ENCODE results near the gene VWA3B. TPM values are rescaled to one million over a fixed set of nuclear protein-coding genes. Genes with fewer than 3 reads are reported as not detected.
"Not testable (repeated sequence)": the region's sequence is repeated elsewhere in the genome, so short reads cannot be mapped to it uniquely, and the experiment has no call there.

VWA3B gene
- total RNA-seq, 1 donor from 2014 or later = not detected

GRCh38 chr2:98315957-98316356 is 229.0 kb downstream of the VWA3B start:
- Histone ChIP-seq H3K36me3 (ENCODE audit: control insufficient read depth, insufficient read depth, low read length) (no peaks in the 10 kb centered on the region), H3K4me3 (ENCODE audit: low read depth, low read length) (no peak overlapping the region), H3K27me3 (ENCODE audit: control insufficient read depth, insufficient read depth, low read length) (no peaks in the 10 kb centered on the region)
- TF ChIP-seq CTCF (IDR thresholded peaks at IDR 0.05; ENCODE audit: insufficient read depth, low read length, poor library complexity, severe bottlenecking) = no peak
- no peak for DNase-seq (ENCODE audit: low read depth)

GRCh38 chr2:98317214-98317613 is 230.2 kb downstream of the VWA3B start:
- TF ChIP-seq CTCF (IDR thresholded peaks at IDR 0.05; ENCODE audit: insufficient read depth, low read length, poor library complexity, severe bottlenecking) = no peak
- no peaks in the 10 kb centered on the region for H3K27me3 ChIP-seq (ENCODE audit: control insufficient read depth, insufficient read depth, low read length)
- no peaks in the 10 kb centered on the region for H3K36me3 ChIP-seq (ENCODE audit: control insufficient read depth, insufficient read depth, low read length)
- H3K4me3 ChIP-seq (ENCODE audit: low read depth, low read length) = no peak overlapping the region
- DNase-seq (ENCODE audit: low read depth) = no peak

DNA sequence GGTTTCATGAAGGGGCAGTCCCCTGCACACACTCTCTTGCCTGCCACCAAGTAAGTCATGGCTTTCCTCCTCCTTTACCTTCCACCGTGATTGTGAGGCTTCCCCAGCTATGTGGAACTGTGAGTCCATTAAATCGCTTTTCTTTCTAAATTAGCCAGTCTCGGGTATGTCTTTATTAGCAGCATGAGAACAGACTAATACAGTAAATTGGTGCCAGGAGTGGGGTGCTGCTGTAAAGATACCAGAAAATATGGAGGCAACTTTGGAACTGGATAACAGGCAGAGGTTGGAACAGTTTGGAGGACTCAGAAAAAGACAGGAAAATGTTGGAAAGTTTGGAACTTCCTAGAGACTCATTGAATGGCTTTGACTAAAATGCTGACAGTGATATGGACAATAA is 233.2 kb downstream of the VWA3B start:
- H3K36me3 ChIP-seq (ENCODE audit: control insufficient read depth, insufficient read depth, low read length) = not testable (repeated sequence)

DNA sequence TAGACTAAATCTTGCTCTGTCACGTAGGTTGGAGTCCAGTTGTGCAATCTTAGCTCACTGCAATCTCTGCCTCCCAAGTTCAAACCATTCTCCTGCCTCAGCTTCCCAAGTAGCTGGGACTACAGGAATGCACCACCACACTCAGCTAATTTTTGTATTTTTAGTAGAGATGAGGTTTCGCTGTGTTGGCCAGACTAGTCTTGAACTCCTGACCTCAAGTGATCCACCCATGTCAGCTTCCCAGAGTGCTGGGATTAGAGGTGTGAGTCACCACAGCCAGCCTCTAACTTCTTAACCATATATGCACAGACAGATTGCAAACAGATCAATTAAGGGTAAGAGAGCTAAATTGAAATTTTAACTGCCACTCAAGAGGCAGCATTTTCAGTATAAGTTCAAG is 237.2 kb downstream of the VWA3B start:
- Histone ChIP-seq H3K4me3 (ENCODE audit: low read depth, low read length) (no peak overlapping the region), H3K36me3 (ENCODE audit: control insufficient read depth, insufficient read depth, low read length) (no peaks in the 10 kb centered on the region), H3K27me3 (ENCODE audit: control insufficient read depth, insufficient read depth, low read length) (no peaks in the 10 kb centered on the region)
- TF ChIP-seq CTCF (IDR thresholded peaks at IDR 0.05; ENCODE audit: insufficient read depth, low read length, poor library complexity, severe bottlenecking) = no peak
- DNase-seq (ENCODE audit: low read depth) = no peak

More for the DNA sequence above, 233.2 kb downstream of the VWA3B start:
- not testable (repeated sequence) for H3K27me3 ChIP-seq (ENCODE audit: control insufficient read depth, insufficient read depth, low read length); H3K4me3 ChIP-seq (ENCODE audit: low read depth, low read length); DNase-seq (ENCODE audit: low read depth)

- TF ChIP-seq CTCF (IDR thresholded peaks at IDR 0.05; ENCODE audit: insufficient read depth, low read length, poor library complexity, severe bottlenecking) = no peak
- H3K36me3 ChIP-seq (ENCODE audit: control insufficient read depth, insufficient read depth, low read length) = no peaks in the 10 kb centered on the region
- no peak for DNase-seq (ENCODE audit: low read depth)
- no peak overlapping the region for H3K4me3 ChIP-seq (ENCODE audit: low read depth, low read length)
- H3K27me3 ChIP-seq (ENCODE audit: control insufficient read depth, insufficient read depth, low read length) = no peaks in the 10 kb centered on the region
Observed at GRCh38 chr2:98327776-98328175, 240.8 kb downstream of the VWA3B start.

DNA sequence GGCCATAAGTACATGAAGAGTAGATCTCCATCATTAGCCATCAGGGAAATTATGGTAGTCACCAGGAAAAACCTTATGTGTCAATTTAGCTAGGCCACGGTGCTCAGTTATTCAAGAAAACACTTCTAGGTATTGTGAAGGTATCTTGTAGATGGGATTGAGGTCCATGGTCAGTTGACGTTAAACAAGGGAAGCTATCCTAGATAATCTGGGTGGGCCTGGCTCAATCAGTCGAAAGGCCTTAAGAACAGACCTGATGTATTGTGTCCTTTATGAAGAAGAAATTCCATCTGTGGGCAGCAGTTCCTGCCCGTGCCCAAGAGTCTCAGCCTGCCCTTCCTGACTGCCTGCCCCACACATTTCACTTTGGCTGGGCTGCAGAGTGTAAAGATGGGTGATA is 242.6 kb downstream of the VWA3B start:
- H3K27me3 ChIP-seq (ENCODE audit: control insufficient read depth, insufficient read depth, low read length) = no peaks in the 10 kb centered on the region
- no peak for DNase-seq (ENCODE audit: low read depth)
- H3K4me3 ChIP-seq (ENCODE audit: low read depth, low read length) = no peak overlapping the region
- TF ChIP-seq CTCF (IDR thresholded peaks at IDR 0.05; ENCODE audit: insufficient read depth, low read length, poor library complexity, severe bottlenecking) = no peak
- H3K36me3 ChIP-seq (ENCODE audit: control insufficient read depth, insufficient read depth, low read length) = no peaks in the 10 kb centered on the region

All from kidney epithelial cell (primary cell).